Colon (tissue), 2 donors: ENCODE data around the gene RBMX.

Experiments used
- FAIRE-seq: peaks from 2 replicates; lab custom pipeline; 2012; peaks lifted over from hg19 to GRCh38; lab: Jason Lieb, UNC
- donor health status: control.
- donor health status: control.

The RBMX gene

GRCh38 chrX:136835761-136836160 lies 44.8 kb downstream of the RBMX start:
- no peak for FAIRE-seq

GRCh38 chrX:136829413-136829812 lies 51.1 kb downstream of the RBMX start:
- no peak for FAIRE-seq

- no peak for FAIRE-seq
Measured at GRCh38 chrX:136828830-136829229, 51.7 kb downstream of the RBMX start.

- FAIRE-seq: no peak
Measured at GRCh38 chrX:136827026-136827425, 53.5 kb downstream of the RBMX start.

GRCh38 chrX:136825771-136826170 lies 54.8 kb downstream of the RBMX start:
- FAIRE-seq: no peak
